NCI-H2227 treated with DMSO at 0.1 percent for 48 hours (cell line): ENCODE results near the gene SRPRA.
"Not testable (repeated sequence)": the region's sequence is repeated elsewhere in the genome, so short reads cannot be mapped to it uniquely, and the experiment has no call there.

Experiments used
- DNase-seq: peaks from one replicate; lab custom pipeline; 2025; lab: John Stamatoyannopoulos, UW

SRPRA gene, protein sequence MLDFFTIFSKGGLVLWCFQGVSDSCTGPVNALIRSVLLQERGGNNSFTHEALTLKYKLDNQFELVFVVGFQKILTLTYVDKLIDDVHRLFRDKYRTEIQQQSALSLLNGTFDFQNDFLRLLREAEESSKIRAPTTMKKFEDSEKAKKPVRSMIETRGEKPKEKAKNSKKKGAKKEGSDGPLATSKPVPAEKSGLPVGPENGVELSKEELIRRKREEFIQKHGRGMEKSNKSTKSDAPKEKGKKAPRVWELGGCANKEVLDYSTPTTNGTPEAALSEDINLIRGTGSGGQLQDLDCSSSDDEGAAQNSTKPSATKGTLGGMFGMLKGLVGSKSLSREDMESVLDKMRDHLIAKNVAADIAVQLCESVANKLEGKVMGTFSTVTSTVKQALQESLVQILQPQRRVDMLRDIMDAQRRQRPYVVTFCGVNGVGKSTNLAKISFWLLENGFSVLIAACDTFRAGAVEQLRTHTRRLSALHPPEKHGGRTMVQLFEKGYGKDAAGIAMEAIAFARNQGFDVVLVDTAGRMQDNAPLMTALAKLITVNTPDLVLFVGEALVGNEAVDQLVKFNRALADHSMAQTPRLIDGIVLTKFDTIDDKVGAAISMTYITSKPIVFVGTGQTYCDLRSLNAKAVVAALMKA

DNA sequence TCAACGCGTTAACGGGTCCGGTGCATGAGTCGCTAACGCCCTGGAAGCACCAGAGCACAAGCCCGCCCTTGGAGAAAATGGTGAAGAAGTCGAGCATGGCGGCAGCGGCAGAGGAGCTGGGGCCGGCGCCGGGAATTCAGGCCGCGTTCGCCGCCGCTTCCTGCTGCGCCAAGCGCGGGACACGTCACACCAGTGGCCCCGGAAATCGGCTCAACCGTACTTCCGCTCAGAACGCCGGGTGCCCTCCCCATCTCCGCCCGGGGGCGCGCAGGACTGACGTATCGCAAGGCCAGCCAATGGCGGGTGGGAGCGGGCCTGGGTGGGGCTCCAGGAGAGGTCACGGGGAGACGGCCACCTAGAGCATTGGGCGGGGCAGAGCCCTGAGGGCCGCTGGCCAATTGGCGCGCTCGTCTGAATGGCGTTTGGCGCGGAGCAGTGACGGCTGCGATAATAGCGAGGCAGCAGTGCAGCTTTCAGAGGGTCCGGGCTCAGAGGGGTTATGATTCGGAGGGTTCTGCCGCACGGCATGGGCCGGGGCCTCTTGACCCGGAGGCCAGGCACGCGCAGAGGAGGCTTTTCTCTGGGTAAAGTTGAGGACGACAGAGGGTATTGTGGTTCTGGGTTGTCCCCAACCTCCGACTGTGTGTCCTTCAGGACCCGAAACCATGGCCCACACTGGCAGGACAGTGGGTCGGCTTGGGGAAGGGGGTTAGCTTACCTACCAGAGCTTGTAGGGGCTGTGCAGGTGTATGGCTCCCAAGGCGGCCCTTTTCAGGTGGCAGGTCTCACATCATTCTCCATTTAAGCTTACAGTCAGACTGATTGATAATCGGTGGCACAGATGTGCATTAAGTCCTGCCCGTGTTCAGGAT is at the start of gene SRPRA, which contains the start of gene FOXRED1:
Gene SRPRA (minus strand): TSS at position 188 of the 872 bp plus-strand sequence. CDS start 91 bp downstream, at position 97.
Gene FOXRED1 (plus strand): TSS at position 447 of the 872 bp plus-strand sequence. CDS start 53 bp downstream, at position 500.
- DNase-seq = peak; percentile 93

DNA sequence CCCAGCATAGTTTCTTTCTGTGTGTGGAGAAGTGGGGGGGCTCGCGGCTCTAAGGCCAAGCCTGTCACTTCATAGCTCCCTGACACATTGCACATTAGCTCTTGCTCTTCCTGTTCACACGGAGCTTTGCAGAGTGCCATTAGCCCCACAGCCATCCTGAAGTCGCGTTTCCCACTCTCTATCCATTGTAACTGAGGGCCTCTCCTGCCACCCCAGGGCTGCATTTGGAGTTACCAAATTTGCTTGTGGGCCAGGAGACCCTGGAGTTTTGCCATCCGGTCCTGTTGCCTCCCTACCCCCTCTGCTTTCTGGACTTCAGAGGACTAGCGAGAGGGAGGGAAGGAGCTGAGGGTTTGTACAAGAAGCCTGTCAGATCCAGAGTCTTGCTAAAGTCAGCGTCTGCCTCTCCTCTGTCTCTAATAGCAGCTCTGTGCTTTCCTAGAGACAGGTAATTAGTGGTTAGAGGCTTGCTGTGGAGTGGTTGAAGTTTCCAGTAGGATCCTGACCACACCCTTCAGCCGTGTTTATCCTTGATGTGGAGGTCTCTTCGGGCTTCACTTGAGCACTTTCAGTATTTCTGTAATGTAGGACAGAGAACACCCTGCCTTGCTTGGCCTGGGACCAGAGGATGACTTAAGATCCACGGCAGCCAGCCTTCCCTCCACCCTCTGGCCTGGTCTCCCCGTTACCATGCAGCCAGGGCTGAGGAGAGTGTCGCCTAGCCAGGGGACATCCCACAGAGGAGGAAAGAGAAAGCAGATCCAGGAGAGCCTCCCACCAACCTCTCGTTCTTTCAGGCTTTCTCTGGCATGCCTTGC is 49.3 kb upstream of the SRPRA start:
- DNase-seq = peak; percentile 64

- no peak for DNase-seq
Measured at GRCh38 chr11:126317432-126317755, 48.7 kb upstream of the SRPRA start.

DNA sequence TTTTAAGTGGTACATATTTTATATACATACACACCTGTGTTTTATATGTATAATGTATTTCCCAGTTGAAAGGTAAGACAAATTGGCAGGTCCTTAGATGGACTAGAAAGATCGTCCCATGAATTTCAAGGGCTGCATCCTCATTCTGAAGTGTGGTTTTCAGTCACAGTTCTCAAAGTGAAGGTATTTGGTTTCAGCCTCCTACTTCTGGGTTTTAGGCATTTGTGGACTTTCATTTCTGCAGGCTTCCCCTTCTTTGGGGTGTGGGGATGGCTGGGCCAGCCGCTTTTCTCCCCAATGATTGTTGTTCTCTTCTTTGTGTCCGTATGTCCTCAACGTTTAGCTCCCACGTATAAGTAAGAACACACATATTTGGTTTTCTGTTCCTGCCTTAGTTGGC is 45.1 kb upstream of the SRPRA start:
- no peak for DNase-seq

- DNase-seq = no peak
Measured at GRCh38 chr11:126312961-126313360, 44.3 kb upstream of the SRPRA start.

GRCh38 chr11:126311401-126312291 is 43.0 kb upstream of the SRPRA start:
- DNase-seq = no peak

- no peak for DNase-seq
Measured at GRCh38 chr11:126310992-126311310, 42.3 kb upstream of the SRPRA start.

GRCh38 chr11:126310200-126310991 is 41.7 kb upstream of the SRPRA start:
- peak; percentile 8 for DNase-seq

GRCh38 chr11:126308771-126309170 is 40.1 kb upstream of the SRPRA start:
- DNase-seq = not testable (repeated sequence)

DNA sequence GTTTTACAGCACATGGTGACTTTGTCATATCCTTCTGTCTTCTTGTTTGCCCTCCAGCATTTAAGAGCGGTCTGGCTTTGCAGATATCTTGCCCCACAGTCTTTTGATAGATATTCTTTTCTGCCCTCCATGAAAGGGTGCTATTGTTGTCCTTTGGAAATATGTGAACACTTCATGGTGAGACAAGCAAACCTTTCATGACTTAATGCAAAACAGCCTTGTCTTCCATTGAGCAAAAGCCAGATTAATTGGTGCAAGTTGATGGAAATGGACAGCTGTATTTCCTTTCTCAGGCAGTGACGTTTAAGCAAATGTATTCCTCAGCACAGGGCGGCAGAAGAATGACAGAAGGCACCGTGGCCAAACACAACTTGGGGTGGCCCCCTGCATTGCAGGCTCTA is 39.6 kb upstream of the SRPRA start:
- DNase-seq = no peak

- DNase-seq = peak; percentile 14
Measured at GRCh38 chr11:126307706-126308105, 39.0 kb upstream of the SRPRA start.

- no peak for DNase-seq
Measured at GRCh38 chr11:126305699-126306098, 37.0 kb upstream of the SRPRA start.

- peak; percentile 46 for DNase-seq
Measured at GRCh38 chr11:126304457-126305075, 35.9 kb upstream of the SRPRA start.

DNA sequence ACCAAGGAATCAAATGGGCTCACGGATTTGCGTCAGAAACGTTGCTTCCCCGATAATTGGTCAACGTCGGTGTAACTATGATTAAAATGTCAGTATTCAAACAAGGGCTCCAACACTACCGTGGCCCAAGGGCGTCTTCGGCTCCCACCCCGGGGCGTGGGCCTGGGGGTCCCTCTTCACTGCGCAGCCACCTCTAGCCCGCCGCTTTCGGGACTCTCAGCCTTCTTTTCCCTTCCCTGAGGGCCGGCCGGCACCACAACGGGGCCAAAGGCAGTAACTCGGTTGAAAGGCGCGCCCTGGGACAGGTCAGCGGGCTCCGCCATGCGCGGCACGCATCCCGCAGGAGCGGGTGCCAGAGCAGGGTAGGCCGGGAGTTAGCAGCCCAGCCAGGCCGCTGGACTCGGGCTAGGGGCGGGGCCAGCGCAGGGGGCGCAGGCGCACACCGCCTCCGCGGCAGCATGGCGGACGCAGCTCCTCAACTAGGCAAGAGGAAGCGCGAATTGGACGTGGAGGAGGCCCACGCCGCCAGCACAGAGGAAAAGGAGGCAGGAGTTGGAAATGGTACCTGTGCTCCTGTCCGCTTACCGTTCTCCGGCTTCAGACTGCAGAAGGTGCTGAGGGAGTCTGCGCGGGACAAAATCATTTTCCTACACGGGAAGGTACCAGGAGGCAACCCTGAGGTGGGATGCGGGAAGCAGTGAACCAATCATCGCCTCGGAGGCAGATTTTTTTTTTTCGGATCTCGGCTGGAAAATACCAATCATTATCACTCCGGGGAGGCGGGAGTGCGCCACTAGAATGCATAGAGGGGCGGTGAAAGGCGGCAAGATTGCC is 35.1 kb upstream of the SRPRA start, which contains the start of gene DCPS:
Gene DCPS (plus strand): TSS at position 438 of the 834 bp plus-strand sequence. CDS start 21 bp downstream, at position 459.
- peak; percentile 92 for DNase-seq

DNA sequence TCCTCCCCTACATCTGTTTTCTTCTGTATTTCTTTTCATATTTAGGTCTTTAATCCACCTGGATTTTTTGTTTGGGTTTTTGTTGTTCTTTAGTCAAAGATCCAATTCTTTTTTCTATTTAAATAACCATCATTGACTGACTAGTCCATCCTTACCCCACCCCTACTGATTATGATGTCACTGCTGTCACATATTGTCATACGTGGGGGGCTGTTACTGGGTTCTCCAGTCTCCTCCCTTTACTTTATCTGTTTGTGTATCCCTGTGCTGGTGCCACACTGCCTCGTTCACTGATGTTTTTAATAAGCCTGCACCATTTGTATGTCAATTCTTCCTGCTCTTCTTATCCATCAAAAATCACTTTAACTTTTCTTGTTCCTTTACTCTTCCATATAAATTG is 28.3 kb upstream of the SRPRA start:
- DNase-seq = no peak

DNA sequence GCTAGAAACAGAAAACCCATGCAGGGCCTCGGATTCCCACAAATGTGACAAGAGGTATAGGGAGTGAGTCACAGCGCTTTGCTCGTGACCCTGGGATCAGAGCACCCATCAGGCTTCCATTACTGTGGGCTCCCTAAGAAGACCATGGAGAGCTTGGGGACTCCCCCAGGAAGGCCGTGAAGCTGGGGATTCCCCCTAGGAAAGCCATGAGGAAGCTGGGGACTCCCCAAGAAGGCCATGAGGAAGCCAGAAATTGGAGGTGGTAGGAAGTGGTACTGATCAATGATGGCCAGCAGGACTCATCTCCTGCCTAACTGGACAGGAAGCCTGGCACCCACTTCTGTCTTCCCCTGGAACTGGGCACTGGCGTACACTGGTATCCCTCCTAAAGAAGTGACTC is 25.0 kb upstream of the SRPRA start:
- no peak for DNase-seq

DNA sequence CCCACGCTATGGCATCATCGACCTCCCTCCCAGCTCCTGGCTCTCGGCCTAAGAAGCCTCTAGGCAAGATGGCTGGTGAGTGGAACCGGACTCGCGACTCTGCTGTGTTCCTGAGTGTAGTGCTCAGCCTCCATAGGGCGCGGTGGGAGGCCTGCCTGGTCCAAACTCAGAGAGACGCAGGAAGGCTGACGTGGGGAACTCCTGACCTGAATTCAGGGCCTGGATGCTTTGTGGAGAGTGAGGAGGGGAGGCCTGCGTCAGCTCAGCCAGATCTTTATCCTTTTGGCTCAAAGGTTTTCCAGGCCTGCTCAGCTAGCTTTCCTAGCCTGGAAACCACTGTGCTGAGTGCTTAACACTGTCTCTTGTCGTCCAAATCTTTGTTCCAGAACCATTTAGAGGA is 22.2 kb upstream of the SRPRA start:
- no peak for DNase-seq

DNA sequence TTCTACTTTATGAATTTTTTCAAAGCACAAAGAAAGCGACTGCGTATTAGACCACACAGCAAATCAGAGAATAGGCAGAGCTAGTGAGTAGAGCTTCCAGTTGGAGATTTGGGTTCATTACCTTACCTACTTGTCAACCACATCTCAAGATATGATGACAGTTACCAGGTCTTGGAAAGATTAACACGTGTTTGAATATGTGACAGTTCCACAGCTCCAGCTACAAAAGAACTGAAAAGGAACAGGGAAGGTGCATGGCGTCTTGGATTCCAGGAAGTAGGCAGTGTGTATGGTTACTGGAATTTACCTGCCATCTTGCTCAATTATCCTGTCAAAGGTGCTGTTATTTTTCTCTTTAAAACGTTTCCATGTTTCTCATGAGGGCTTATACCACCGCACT is 19.5 kb upstream of the SRPRA start:
- no peak for DNase-seq
